Kidney capillary endothelial cell (primary cell): Measurements from ENCODE around the gene KCTD15.

Experiments
- DNase-seq: peaks from one replicate; pipeline ENCODE4 v3.0.0-alpha.2; 2018; ENCODE audit warnings: low spot score

KCTD15 gene

GRCh38 chr19:33771384-33772101 lies 25.1 kb upstream of the KCTD15 start:
- DNase-seq, result no peak

GRCh38 chr19:33772102-33772857 lies 24.4 kb upstream of the KCTD15 start:
- no peak for DNase-seq

- no peak for DNase-seq
Measured at GRCh38 chr19:33772858-33773180, 23.9 kb upstream of the KCTD15 start.

- no peak for DNase-seq
Measured at GRCh38 chr19:33773704-33774624, 22.7 kb upstream of the KCTD15 start.

GRCh38 chr19:33774751-33775150 lies 21.9 kb upstream of the KCTD15 start:
- no peak for DNase-seq

- no peak for DNase-seq
Measured at GRCh38 chr19:33775731-33776487, 20.8 kb upstream of the KCTD15 start.

- DNase-seq, result no peak
Measured at GRCh38 chr19:33777351-33777750, 19.3 kb upstream of the KCTD15 start.

- DNase-seq, result no peak
Measured at GRCh38 chr19:33777753-33778088, 18.9 kb upstream of the KCTD15 start.

GRCh38 chr19:33778089-33778791 lies 18.4 kb upstream of the KCTD15 start:
- DNase-seq, result peak; percentile 86

- DNase-seq, result no peak
Measured at GRCh38 chr19:33779849-33780248, 16.8 kb upstream of the KCTD15 start.

- DNase-seq, result no peak
Measured at GRCh38 chr19:33780251-33780650, 16.4 kb upstream of the KCTD15 start.

- no peak for DNase-seq
Measured at GRCh38 chr19:33780746-33781145, 15.9 kb upstream of the KCTD15 start.

GRCh38 chr19:33781415-33781935 lies 15.2 kb upstream of the KCTD15 start:
- DNase-seq, result no peak

GRCh38 chr19:33781996-33782395 lies 14.7 kb upstream of the KCTD15 start:
- peak; percentile 83 for DNase-seq

- DNase-seq, result no peak
Measured at GRCh38 chr19:33784432-33784831, 12.2 kb upstream of the KCTD15 start.

- peak; percentile 70 for DNase-seq
Measured at GRCh38 chr19:33785795-33786194, 10.9 kb upstream of the KCTD15 start.

- no peak for DNase-seq
Measured at GRCh38 chr19:33788676-33789075, 8.0 kb upstream of the KCTD15 start.

- no peak for DNase-seq
Measured at GRCh38 chr19:33789344-33789743, 7.3 kb upstream of the KCTD15 start.

GRCh38 chr19:33794683-33795369 lies 1.8 kb upstream of the KCTD15 start:
- no peak for DNase-seq

GRCh38 chr19:33795370-33796163 lies 1.1 kb upstream of the KCTD15 start:
- peak; percentile 84 for DNase-seq
